ENCODE results near the gene XYLT1. TPM values are rescaled to one million over a fixed set of nuclear protein-coding genes. Genes with fewer than 3 reads are reported as not detected.

Gene XYLT1
- total RNA-seq, 1 donor from 2014 or later, result 16.4 TPM

DNA sequence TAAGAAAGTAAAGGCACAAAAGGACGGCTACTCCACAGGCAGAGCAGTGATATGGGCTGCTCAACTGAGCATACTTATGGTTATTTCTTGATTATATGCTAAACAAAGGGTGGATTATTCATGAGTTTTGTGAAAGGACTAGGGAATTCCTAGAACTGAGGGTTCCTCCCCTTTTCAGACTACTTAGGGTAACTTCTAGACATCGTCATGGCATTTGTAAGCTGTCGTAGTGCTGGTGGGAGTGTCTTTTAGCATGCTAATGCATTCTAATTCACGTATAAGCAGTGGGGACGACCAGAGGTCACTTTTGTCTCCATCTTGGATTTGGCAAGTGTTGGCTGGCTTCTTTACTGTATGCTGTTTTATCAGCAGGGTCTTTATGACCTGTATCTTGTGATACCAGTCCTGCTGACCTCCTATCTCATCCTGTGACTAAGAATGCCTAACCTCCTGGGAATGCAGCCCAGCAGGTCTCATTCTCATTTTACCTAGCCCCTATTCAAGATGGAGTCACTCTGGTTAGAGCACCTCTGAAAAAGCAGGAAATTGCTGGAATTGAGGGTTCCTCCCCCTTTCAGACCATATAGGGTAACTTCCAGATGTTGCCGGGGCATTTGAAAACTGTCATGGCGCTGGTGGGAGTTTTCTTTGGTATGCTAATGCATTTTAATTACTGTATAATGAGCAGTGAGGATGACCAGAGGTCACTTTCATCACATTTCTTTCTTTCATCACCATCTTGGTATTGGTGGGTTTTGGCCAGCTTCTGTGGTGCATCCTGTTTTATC lies 388.5 kb downstream of the XYLT1 start:
- intact Hi-C loops (cut with micrococcal nuclease), result no loop called here
- H3K27me3 Mint-ChIP-seq (ENCODE audit: insufficient read depth), result peaks cover 4% of the 10 kb centered on the region
- H3K4me3 Mint-ChIP-seq, result no peak overlapping the region
- no peaks in the 10 kb centered on the region for H3K4me1 Mint-ChIP-seq (ENCODE audit: low read depth)
- H3K27ac Mint-ChIP-seq, result no peak overlapping the region
- no peaks in the 10 kb centered on the region for H3K36me3 Mint-ChIP-seq (ENCODE audit: low read depth)
- H3K9me3 Mint-ChIP-seq, result no peaks in the 10 kb centered on the region
- DNase-seq (ENCODE audit: low spot score), result no peak

DNA sequence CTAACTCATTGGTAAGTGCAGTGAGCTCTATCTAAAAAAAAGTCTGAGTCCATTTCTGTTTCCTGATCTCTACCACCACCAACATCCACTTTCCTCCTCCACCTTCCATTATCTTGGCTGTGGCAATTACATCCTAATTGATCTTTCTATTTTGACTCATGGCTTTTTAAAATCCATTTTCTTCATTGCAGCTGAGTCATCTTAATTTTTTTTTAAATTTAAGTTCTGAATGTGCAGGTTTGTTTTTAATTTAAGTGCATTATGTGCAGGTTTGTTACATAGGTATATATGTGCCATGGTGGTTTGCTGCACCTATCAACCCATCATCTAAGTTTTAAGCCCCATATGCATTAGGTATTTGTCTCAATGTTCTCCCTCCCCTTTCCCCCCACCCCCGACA lies 390.7 kb downstream of the XYLT1 start:
- Mint-ChIP-seq H3K4me3 (no peak overlapping the region), H3K27me3 (ENCODE audit: insufficient read depth) (peaks cover 2% of the 10 kb centered on the region), H3K36me3 (ENCODE audit: low read depth) (no peaks in the 10 kb centered on the region), H3K9me3 (no peaks in the 10 kb centered on the region), H3K4me1 (ENCODE audit: low read depth) (no peaks in the 10 kb centered on the region), H3K27ac (no peak overlapping the region)
- intact Hi-C loops (cut with micrococcal nuclease), result no loop called here
- DNase-seq (ENCODE audit: low spot score), result no peak

DNA sequence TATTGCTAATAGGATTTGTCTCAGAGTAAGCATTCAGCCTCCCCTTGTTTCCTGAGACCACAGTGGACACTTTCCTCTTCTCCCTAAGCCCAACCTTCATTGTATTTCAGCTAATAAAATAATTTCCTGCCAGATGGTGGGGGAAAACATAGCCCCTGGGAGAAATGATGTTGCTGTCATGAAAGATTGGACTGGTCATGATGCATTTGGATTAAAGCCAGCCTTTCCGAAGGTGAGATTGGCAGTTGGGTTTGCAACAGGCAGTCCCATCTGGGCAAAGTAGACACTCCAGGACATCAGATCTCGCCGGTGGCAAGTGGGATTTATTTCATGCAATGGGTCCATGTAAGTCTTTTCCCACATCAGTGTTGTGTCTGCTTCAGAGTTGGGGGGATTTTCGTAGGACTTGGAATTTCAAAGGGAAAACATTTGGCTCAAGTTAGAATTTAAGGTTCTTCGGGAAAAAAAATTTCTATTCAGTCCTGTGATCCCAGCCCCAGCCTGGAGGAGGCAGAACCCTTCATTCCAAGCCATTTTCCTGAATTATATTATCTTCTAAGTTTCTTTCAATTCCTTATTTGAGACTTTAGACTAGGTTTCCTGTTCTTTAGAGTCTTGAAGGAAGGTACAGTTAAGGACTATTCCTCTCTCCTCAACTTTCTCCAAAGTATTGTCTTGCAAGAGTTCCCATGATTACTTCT lies 391.7 kb downstream of the XYLT1 start:
- Mint-ChIP-seq H3K27me3 (ENCODE audit: insufficient read depth) (peaks cover under 1% of the 10 kb centered on the region), H3K36me3 (ENCODE audit: low read depth) (no peaks in the 10 kb centered on the region), H3K27ac (no peak overlapping the region), H3K9me3 (no peaks in the 10 kb centered on the region), H3K4me1 (ENCODE audit: low read depth) (no peaks in the 10 kb centered on the region), H3K4me3 (no peak overlapping the region)
- DNase-seq (ENCODE audit: low spot score), result no peak
- intact Hi-C loops (cut with micrococcal nuclease), result no loop called here

DNA sequence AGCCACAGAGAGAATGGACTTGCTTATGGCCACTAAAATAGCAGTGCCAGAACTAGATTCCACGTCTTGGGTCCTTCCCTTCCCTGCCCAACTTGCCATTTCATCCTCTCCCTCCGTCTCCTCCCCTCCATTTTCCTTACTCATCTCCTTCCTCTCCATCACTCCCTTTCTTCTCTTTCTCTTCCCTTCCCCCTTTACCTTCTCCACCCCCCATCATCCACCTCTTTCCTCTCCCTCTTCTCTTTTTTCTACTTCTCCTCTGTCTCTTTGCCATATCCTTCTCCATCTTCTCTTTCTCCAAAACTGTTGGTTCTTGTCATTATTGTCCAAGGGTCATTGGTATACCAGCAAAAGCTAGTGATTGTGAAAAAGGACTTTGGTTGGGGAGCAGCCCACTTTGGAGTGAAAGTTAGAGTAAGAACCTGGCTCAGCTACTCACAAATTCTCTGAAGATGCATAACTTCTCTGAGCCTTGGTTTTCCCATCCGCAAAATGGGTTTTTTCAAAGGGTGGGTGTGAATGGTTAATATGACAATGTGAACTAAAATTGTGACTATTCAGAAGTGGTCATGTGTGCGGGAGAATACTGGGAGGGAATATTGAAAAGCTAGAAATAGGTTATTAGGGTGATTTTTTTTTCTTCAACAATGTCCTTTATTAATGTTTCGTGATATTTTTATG lies 393.8 kb downstream of the XYLT1 start:
- no peak overlapping the region for H3K27ac Mint-ChIP-seq
- no peak for DNase-seq (ENCODE audit: low spot score)
- H3K4me1 Mint-ChIP-seq (ENCODE audit: low read depth), result no peaks in the 10 kb centered on the region
- no peaks in the 10 kb centered on the region for H3K9me3 Mint-ChIP-seq
- peaks cover 7% of the 10 kb centered on the region for H3K27me3 Mint-ChIP-seq (ENCODE audit: insufficient read depth)
- H3K4me3 Mint-ChIP-seq, result no peak overlapping the region
- intact Hi-C loops (cut with micrococcal nuclease), result no loop called here
- H3K36me3 Mint-ChIP-seq (ENCODE audit: low read depth), result no peaks in the 10 kb centered on the region

DNA sequence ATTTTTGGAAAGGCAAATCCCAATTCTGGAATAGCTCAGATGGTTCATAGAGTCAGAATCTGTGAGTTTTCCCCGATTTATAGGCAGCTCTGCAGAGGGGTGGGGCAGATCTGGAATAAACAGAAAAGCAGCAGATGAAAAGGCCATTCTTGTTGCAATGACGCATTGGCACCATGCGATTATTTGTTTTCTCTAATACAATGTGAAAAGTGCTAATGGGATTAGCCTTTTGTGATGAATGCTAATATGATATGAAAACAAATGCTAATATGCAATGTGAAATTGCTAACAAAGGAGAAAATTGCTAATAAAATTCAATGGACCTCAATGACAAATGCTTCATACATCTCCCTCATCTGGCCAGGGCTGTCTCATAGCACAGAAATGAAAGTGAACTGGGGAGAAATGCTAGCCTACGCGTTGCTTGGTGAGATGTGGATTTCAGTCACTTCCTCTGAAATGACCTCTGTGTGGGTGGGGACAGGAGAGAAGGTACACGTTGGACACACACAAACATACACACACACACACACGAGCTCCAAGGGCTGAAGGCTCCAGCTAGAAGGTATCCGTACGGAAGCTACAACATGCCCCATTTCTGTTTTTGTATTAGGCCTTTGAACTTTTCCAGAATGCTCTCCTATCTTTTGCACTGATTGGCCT lies 394.5 kb downstream of the XYLT1 start:
- Mint-ChIP-seq H3K27ac (no peak overlapping the region), H3K4me1 (ENCODE audit: low read depth) (peaks cover under 1% of the 10 kb centered on the region), H3K4me3 (no peak overlapping the region), H3K9me3 (no peaks in the 10 kb centered on the region), H3K27me3 (ENCODE audit: insufficient read depth) (peaks cover 7% of the 10 kb centered on the region), H3K36me3 (ENCODE audit: low read depth) (no peaks in the 10 kb centered on the region)
- intact Hi-C loops (cut with micrococcal nuclease), result no loop called here
- DNase-seq (ENCODE audit: low spot score), result no peak

DNA sequence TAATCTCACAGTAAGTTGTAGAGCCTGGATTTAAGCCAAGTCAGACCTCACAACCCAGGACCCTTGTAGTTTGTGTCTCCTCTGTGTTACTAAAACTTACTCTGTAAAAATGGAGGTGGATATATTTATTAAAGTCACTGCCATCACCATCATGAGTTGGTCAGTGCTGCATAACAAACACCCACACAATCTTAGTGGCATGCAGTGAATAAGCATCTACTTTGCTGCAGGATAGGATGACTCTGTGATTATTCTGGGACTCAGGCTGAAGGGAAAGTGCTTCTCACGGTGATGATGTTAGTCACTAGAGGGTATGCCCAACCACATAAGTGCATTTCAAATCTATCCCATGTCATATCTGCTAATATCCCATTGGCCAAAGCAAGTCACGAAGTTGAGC lies 398.7 kb downstream of the XYLT1 start:
- no peaks in the 10 kb centered on the region for H3K36me3 Mint-ChIP-seq (ENCODE audit: low read depth)
- DNase-seq (ENCODE audit: low spot score), result no peak
- intact Hi-C loops (cut with micrococcal nuclease), result no loop called here
- H3K27ac Mint-ChIP-seq, result no peak overlapping the region
- H3K4me1 Mint-ChIP-seq (ENCODE audit: low read depth), result peaks cover 8% of the 10 kb centered on the region
- H3K9me3 Mint-ChIP-seq, result no peaks in the 10 kb centered on the region
- peaks cover 9% of the 10 kb centered on the region for H3K27me3 Mint-ChIP-seq (ENCODE audit: insufficient read depth)
- H3K4me3 Mint-ChIP-seq, result no peak overlapping the region

DNA sequence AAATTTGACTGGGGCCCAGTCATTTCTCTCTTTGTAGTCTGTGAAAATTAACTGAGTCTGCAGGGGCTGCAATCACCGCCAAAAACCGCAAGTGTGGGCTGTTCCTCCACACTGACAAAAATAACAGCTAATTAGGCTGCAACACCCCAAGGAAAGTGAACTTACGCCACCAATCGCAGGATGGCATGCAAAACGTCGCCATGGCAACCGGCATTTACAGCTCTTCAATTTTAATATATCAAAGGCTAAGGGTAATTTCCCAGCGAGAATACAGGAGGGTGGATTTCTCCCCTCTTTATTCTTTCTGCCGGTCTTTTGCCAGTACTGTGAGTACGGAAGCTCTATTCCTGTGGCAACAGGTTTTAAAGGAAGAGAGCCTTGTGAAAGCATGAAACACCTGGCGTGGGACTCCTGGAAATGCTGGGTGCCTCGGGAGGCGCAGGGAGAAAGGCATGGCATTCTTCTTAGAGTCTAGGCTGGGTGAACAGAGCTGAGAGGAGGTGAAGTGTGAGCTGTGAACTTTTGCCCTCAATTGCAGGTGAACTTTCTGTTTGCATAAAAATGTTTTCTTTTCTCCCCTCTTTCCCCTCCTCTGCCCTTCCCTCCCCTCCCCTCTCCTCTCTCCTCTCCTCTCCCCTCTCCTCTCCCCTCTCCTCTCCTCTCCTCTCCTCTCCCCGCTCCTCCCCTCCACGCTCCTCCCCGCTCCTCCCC lies 399.7 kb downstream of the XYLT1 start:
- Mint-ChIP-seq H3K27me3 (ENCODE audit: insufficient read depth) (peaks cover 9% of the 10 kb centered on the region), H3K4me1 (ENCODE audit: low read depth) (peaks cover 8% of the 10 kb centered on the region), H3K27ac (peak overlapping the region; percentile 20), H3K9me3 (no peaks in the 10 kb centered on the region), H3K36me3 (ENCODE audit: low read depth) (no peaks in the 10 kb centered on the region), H3K4me3 (peak overlapping the region; percentile 50)
- intact Hi-C loops (cut with micrococcal nuclease), result loop anchor here (1.0 kb wide), 1 partner anchor 45 kb away; no protein-coding TSS in a partner anchor
- DNase-seq (ENCODE audit: low spot score), result peak; percentile 5

DNA sequence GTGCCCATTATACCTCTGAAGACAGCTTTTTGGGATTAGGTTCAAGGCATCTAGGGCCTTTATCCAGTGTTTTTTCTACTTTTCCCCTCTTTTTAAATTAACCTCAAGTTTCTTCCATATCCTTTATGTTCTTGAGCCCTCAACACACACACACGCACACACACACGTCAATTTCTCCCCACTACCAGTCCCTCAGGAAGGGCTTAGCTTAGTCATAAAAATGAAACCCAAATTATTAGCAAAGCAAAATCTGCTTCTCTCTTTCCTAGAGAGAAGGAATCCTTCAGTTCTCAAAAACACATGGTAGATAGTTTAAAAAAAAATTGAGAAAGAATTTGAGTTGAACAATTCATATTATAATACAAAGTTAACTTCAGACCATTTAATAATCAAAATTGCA lies 401.1 kb downstream of the XYLT1 start:
- Mint-ChIP-seq H3K27ac (no peak overlapping the region), H3K36me3 (ENCODE audit: low read depth) (no peaks in the 10 kb centered on the region), H3K27me3 (ENCODE audit: insufficient read depth) (peaks cover 9% of the 10 kb centered on the region), H3K9me3 (no peaks in the 10 kb centered on the region), H3K4me3 (no peak overlapping the region), H3K4me1 (ENCODE audit: low read depth) (peaks cover 8% of the 10 kb centered on the region)
- intact Hi-C loops (cut with micrococcal nuclease), result no loop called here
- DNase-seq (ENCODE audit: low spot score), result no peak

DNA sequence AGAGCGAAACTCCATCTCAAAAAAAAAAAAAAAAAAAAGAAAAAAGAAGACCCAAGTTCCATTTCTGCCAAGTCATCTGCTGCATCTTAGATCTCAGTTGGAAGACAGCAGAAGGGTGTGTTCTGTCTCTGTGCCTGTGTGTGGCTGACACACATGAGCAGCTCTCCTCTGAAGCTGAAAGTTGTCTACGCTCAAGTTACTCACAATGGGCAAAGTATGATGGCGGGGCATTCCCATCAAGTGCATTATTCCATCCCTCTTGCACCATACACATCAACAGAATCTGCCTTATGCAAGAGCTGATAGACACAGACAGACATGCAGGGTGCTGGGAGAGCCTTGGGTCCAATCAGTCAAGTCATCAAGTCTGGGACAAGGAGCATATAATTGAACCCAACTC lies 402.2 kb downstream of the XYLT1 start:
- H3K4me3 Mint-ChIP-seq, result no peak overlapping the region
- H3K4me1 Mint-ChIP-seq (ENCODE audit: low read depth), result peaks cover 8% of the 10 kb centered on the region
- intact Hi-C loops (cut with micrococcal nuclease), result no loop called here
- no peaks in the 10 kb centered on the region for H3K36me3 Mint-ChIP-seq (ENCODE audit: low read depth)
- peaks cover 6% of the 10 kb centered on the region for H3K27me3 Mint-ChIP-seq (ENCODE audit: insufficient read depth)
- no peaks in the 10 kb centered on the region for H3K9me3 Mint-ChIP-seq
- no peak overlapping the region for H3K27ac Mint-ChIP-seq
- DNase-seq (ENCODE audit: low spot score), result no peak

DNA sequence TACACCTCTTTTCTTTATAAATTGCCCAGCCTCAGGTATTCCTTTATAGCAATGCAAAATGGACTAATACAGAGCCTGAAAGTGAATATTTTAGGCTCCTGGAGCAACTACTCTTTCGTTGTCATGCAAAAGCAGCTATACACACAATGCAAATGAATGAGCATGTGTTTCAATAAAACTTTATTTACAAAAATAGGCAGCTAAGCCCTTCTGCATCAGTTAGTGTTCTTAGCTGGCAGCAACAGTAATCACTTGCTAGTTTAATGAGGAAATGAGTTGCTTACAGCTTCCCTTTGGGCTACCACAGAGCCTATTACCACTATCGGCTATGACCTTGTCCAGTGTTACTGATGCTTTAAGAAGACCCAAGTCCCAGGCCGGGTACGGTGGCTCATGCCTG lies 402.9 kb downstream of the XYLT1 start:
- H3K27ac Mint-ChIP-seq, result no peak overlapping the region
- intact Hi-C loops (cut with micrococcal nuclease), result no loop called here
- no peak overlapping the region for H3K4me3 Mint-ChIP-seq

DNA sequence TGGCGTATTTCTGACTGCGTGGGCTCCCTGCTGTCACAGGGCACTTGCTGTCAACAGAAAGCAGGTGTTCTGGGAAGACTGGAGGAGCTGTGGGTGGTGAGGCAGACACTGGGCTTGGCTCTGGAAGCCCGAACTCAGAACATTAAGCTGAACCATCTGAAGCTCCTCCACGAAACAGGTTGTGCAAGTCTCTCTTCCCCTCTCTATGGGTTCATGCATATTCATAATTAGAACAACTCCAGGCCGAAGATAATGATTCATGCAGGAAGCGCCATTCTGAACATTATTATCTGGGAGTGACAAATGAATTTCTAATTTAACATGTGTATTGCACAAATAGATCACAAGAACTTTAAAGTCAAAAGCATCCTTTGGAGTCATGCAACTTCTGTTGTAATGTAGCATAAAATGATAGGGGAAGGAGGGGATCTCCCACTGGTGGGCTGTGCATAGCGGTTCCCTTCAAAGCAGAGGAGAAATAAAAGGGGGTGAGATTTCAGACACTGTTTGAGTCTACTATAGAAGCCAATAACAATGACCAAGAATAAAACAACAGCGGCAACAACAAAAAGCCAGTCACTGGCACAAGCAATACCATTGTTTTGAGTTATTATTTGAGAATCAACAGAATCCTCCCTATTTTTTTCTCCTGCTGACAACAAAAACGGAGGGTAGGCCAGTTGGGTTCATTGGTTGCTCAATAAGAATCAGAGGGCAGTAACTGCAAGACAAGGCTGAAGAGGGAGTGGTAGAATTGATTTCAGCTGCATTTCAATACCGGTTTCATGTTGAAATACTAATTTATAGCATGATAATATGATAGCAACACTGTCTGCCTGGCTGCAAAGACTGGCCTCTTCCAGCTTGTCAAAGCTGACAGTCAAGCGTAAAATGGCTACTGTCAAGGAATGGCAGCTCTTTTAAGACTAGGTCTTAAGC lies 407.3 kb downstream of the XYLT1 start:
- intact Hi-C loops (cut with micrococcal nuclease), result no loop called here
- H3K36me3 Mint-ChIP-seq (ENCODE audit: low read depth), result no peaks in the 10 kb centered on the region
- no peaks in the 10 kb centered on the region for H3K4me1 Mint-ChIP-seq (ENCODE audit: low read depth)
- no peak for DNase-seq (ENCODE audit: low spot score)
- H3K27ac Mint-ChIP-seq, result no peak overlapping the region
- H3K9me3 Mint-ChIP-seq, result peaks cover 1% of the 10 kb centered on the region
- H3K4me3 Mint-ChIP-seq, result no peak overlapping the region
- H3K27me3 Mint-ChIP-seq (ENCODE audit: insufficient read depth), result peaks cover 3% of the 10 kb centered on the region

More for the DNA sequence above, 402.9 kb downstream of the XYLT1 start:
- DNase-seq (ENCODE audit: low spot score), result no peak
- no peaks in the 10 kb centered on the region for H3K9me3 Mint-ChIP-seq
- H3K27me3 Mint-ChIP-seq (ENCODE audit: insufficient read depth), result peaks cover 4% of the 10 kb centered on the region
- H3K4me1 Mint-ChIP-seq (ENCODE audit: low read depth), result peaks cover 8% of the 10 kb centered on the region
- no peaks in the 10 kb centered on the region for H3K36me3 Mint-ChIP-seq (ENCODE audit: low read depth)
